GM21737 (cell line): ENCODE data around the gene ICOSLG.
"Not testable (repeated sequence)": the region's sequence is repeated elsewhere in the genome, so short reads cannot be mapped to it uniquely, and the experiment has no call there.

ENCODE experiments used
- ATAC-seq: cut with Tn5 transposase; IDR thresholded peaks from one replicate; pipeline ENCODE4 v1.9.1; 2021; ENCODE audit warnings: mild to moderate bottlenecking, moderate library complexity; ENCODE audit not compliant: unreplicated experiment

Gene ICOSLG, protein sequence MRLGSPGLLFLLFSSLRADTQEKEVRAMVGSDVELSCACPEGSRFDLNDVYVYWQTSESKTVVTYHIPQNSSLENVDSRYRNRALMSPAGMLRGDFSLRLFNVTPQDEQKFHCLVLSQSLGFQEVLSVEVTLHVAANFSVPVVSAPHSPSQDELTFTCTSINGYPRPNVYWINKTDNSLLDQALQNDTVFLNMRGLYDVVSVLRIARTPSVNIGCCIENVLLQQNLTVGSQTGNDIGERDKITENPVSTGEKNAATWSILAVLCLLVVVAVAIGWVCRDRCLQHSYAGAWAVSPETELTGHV

DNA sequence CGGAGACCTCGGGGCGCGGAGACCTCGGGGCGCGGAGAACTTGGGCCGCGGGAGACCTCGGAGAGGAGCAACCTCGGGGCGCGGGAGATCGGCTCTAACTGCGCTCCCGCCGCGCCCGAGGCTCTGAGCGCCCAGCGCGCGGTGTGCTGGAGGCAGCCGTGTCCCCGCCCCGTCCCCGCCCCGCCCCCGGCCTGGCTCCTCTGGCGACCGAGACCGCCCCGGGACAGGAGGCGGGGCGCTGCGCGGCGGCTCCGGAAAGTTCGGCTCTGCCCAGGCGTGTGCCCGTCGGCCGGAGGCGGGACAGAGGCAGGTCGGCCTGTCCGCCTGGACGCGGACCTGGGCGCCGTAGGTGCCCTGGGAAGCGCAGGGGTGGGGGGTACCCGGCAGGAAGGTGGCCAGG lies at the start of gene ICOSLG:
Gene ICOSLG (minus strand): TSS at position 102 of the 400 bp plus-strand sequence. CDS start 126 bp downstream, outside the sequence.
- peak; percentile 25 for ATAC-seq

DNA sequence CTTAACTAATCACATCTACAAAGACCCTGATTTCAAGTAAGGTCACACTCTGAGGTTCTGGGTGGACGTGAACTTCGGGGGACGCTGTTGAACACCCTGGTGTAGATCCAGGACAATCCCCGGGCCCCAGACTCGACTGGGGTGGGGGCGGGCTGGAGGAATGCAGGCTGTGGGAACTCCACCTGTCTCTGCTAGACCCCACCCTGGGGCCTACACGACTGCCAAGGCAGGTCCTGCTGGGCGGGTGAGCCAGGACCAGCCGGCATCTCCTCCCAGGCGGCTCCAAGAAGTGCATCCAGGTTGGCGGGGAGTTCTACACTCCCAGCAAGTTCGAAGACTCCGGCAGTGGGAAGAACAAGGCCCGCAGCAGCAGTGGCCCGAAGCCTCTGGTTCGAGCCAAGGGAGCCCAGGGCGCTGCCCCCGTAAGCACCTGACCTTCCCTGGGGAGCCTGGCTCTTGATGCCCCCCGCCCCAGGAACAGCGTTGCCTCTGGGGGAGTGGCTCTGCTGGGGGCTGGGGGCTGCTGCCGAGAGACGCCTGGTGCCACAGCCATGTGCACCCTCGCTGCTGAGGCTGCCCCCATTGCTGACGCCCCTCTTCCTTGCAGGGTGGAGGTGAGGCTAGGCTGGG lies 48.8 kb upstream of the ICOSLG start:
- no peak for ATAC-seq

DNA sequence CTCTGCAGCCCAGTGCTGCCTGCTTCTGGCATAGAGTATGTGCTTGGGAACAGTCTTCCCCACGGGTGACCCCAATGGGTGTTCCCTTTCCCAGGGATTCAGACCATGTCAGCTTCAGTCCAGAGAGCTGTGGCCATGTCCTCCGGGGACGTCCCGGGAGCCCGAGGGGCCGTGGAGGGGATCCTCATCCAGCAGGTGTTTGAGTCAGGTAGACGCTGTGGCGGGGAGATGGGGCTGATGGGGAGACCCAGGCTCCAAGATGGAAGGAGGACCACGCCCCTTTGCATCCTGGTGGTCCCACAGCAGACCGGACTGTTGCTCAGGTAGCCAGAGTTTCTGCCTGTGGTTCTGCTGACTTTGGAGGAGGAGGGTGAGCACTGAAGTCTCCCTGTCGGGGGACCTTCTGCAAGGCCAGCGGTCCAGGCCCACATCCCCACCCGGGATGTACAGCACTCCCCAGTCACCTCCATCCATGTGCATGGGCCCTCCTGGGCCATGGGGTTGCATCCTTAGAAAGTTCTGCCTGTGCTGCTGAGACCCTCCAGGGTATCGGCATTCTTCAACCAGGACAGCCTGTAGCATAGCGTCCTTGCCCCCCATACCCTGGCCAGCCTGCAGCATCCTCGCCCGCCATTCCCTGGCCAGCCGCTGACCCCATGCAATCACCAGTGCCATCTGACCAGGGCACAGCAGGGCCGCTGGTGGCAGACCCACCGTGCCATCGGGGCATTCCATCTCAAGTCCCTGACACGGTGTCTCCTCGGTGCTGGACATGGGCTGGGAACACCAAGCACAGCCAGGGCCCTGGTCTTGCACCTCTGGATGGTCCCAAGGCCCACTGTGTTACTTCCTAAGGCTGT lies 47.7 kb upstream of the ICOSLG start:
- no peak for ATAC-seq

DNA sequence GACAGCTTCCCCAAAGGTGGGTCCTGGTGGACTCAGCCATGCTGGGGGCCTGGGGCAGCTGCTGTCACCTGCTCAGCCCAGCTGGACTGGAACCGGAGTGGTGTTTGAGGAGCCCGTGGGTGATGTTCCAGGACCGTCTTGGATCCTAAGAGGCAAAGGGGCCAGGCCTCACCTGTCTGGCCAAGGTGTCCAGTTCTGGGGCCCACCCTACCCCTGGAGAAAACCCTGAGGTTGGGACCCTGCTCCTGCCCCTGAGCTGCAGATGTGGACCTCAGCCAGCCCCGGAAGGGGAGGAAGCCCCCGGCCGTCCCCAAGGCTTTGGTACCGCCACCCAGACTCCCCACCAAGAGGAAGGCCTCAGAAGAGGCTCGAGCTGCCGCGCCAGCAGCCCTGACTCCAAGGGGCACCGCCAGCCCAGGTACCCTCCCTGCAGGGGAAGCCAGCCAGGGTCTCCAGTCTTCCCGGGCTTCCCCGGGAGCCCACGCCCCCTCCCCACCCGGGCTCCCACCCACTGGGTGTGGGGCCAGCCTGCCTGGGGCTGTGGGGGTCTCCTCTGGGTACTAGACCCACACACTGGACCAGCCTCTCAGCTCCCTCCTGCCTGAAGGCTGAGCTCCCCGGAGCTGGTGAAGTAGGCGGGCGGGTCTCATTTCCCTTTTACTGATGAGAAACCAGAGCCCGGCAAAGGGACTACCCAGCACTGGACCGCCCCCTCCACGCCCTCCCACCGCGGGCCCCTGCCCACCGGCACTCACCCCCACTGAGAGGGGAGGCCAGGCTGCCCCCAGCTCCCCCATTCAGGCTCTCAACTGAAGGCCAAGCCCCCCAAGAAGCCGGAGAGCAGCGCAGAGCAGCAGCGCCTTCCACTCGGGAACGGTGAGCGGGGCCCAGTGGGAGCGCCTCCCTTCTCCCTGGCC lies 46.2 kb upstream of the ICOSLG start:
- no peak for ATAC-seq

DNA sequence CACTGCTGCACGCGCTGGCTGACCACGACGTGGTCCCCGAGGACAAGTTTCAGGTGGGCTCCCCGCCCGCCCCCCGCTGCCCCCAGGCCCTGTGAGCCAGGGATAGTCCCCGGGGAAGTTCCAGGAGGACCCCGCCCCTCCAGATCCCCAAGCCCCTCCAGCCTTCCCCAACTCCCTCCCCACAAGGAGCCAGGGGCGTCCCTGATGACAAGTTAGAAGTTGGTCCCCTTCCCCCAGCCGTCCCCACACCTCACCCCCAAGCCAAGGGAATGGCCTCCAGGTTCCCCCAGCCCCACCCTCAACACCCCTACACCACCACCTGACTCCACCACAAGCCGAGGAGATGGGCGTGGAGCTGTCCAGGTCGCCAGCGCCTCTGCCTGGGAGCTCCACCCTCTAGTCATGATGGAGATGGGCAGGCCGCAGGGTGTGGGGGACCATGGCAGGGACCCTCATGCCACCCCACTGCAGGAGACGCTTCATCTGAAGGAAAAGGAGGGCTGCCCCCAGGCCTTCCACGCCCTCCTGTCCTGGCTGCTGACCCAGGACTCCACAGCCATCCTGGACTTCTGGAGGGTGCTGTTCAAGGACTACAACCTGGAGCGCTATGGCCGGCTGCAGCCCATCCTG lies 45.5 kb upstream of the ICOSLG start:
- ATAC-seq: no peak

DNA sequence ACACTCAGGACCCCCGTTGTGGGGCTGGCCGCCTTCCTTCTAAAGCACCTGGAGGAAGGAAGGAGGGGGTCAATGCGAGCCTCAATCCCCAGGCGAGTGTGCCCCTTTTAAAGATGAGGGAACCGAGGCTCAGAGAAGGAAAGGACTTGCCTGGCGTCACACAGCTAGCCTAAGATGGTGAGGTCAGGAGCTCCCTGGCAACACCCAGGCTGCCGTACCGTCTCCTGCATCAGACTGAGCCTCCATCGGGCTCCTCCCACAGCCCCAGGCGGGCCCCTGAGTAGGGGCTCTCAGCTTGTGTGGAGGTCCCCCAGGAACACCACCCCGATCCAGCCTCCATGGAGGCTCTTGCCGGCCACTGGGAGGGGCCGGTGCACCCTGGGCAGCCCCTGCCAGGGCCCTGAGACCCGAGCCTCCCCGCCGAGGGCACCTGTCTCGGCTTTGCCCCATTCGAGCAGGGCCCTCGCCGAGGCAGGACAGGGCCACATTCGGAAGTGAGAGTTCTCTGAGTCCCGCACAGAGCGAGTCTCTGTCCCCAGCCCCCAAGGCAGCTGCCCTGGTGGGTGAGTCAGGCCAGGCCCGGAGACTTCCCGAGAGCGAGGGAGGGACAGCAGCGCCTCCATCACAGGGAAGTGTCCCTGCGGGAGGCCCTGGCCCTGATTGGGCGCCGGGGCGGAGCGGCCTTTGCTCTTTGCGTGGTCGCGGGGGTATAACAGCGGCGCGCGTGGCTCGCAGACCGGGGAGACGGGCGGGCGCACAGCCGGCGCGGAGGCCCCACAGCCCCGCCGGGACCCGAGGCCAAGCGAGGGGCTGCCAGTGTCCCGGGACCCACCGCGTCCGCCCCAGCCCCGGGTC lies 44.6 kb upstream of the ICOSLG start, which contains the start of gene AIRE:
Gene AIRE (plus strand): TSS at position 739 of the 855 bp plus-strand sequence. CDS start 131 bp downstream, outside the sequence.
- no peak for ATAC-seq

DNA sequence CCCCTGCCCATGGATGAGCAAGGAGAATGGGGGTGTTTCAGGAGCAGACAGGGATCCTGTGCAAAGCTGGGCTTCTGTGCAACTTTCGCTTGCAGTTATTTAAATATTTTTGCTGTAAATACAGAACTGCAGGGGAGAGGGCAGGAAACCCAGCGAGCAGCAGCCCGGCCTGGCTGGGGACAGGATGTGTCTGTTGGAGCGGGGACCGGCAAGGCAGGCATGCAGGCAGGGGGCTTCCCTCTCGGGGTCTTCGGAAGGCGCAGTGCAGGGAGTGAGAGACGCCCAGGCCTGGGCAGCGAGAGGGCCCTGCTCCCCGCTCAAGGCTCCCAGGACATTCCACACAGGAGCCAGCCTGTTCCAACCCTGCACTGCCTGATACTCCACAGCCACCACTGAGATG lies 43.2 kb upstream of the ICOSLG start:
- no peak for ATAC-seq

DNA sequence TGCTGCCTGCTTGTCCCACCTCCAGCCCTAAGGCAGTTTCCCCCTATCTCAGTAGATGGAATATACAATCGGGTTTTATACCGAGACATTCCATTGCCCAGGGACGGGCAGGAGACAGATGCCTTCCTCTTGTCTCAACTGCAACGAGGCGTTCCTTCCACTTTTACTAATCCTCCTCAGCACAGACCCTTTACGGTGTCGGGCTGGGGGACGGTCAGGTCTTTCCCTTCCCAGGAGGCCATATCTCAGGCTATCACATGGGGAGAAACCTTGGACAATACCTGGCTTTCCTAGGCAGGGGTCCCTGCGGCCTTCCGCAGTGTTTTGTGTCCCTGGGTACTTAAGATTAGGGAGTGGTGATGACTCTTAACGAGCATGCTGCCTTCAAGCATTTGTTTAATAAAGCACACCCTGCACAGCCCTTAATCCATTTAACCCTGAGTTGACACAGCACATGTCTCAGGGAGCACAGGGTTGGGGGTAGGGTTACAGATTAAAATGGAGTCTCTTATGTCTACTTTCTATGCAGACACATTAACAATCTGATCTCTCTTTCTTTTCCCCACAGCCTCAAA lies 42.6 kb upstream of the ICOSLG start:
- ATAC-seq: not testable (repeated sequence)

DNA sequence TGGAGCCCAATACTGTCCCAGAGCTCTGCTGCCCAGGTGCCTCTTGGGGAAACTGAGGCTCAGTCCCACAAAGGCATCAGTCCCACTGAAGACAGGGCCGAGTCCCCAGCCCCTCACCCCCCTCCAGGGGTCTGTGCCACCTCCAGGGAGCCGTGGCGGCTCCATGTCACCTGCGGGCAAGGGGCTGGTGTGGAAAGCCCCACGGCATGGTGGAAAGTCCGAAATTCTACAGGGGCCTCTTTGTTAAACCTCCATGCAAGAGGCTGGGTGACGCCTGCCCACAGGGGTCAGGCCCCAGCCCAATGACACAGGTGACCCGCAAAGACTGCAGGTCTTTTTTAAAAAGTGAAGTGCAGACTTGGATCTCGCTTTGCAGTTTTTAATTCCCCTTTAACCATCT lies 41.6 kb upstream of the ICOSLG start:
- no peak for ATAC-seq

DNA sequence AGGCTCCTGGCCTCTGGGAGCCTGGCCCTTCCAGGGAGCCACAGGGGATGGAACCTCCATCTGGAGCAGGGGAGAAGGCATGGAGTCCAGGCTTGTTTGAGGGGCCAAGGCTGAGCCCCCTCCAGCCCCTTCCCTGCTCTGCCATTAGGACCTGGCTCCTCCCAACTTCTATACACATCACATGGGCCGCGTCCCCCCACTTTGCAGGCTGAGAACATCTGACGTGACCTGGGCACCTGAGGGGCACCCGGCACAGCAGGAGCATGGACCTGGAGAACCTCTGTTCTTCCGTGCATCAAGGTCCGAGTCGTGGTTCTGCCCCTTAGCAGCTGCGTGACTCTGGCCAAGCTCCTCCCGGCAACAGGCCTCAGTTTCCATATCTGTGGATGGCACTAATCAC lies 41.1 kb upstream of the ICOSLG start:
- no peak for ATAC-seq

DNA sequence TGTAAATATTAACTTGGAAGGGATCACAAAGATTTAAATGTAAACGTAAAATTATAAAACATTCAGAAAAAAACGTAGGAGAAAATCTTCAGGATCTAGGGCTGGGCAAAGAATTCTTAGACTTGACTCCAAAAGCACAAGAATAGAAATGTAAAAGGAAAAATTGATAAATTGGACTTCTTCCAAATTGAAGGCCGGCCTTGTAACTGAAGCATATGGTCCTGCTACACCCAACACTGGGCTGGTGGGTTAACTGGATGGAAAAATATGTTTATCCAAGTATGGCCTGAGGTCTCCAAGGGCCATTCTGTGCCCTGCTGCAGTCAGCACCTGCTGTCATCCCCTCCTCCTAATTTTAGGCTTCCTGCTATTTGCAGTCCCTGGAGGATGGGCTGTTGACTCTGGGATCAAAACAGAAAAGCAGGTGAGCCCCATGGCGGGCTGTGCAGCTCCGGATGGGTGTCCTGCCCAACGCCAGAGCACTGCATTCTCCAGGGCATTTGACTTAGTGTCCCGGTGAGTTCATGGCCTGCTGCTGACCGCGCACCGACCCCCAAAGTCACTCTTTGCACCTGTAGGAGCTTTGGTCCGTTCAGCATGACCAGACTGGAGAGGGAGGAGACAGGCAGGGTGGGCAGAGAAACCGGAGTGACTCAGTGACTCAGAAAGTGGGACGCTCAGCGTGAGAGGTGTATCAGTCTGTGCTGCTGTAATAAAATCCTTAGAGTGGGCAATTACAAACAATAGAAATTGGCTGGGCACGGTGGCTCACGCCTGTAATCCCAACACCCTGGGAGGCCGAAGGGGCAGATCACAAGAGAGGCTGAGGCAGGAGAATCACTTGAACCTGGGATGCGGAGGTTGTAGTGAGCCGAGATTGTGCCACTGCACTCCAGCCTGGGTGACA lies 38.9 kb upstream of the ICOSLG start:
- ATAC-seq: no peak

DNA sequence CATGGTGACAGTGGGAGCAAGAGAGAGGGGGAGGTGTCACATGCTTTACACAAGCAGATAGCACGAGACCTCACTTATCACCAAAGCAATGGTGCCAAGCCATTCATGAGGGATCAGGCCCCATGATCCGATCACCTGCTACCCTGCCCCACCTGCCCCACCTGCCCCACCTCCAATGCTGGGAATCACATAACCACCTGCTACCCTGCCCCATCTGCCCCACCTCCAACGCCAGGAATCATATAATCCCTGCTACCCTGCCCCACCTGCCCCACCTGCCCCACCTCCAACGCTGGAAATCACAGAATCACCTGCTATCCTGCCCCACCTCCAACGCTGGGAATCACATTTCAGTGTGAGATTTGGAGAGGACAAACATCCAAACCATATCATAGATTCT lies 34.3 kb upstream of the ICOSLG start:
- no peak for ATAC-seq

DNA sequence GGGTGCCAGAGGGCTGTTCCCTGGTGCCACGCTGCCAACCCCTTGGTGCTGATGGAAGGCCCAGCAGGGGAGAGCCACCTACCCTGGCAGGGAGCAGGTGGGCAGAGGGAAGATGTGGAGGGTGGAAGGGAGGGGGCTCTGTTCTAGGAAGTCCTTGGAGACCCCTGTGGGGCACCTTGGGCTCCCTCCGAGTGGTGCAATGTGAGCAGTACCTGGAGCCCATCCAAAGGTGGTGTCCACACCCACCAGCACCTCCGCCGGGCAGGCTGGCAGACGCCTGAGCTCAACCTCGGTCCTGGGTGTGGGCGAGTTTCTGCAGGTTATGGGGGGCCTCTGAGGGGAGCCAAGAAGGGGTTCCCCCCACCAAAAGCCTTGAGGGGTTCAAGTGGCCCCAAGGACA lies 32.3 kb upstream of the ICOSLG start:
- no peak for ATAC-seq

DNA sequence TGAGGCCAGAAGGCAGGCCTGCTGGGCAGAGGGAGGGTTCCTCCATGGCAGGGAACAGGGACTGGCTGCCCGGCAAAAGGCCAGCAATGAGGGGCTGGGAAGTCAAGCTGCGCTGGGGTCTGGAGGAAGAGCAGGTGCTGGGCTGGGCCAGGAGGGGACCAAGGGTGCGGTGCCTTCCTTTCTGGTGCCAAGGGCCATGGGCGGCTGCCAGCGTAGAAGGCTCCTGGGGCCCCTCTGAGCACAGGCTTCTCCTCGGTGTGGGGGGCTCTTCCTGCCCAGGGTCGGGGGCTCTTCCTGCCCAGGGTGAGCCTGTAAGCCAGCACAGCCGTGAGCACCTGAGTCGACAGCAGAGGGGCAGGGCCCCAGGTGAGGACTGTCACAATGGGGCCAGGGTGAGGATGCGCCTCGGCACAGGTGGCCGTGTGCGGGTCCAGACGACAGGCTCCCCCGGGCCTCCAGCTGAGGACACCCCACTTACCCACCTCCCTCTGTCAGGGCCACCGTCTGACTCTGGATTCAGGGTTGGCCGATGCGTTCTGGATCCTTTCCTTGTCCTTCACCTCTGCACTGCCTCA lies 31.6 kb upstream of the ICOSLG start:
- ATAC-seq: no peak

DNA sequence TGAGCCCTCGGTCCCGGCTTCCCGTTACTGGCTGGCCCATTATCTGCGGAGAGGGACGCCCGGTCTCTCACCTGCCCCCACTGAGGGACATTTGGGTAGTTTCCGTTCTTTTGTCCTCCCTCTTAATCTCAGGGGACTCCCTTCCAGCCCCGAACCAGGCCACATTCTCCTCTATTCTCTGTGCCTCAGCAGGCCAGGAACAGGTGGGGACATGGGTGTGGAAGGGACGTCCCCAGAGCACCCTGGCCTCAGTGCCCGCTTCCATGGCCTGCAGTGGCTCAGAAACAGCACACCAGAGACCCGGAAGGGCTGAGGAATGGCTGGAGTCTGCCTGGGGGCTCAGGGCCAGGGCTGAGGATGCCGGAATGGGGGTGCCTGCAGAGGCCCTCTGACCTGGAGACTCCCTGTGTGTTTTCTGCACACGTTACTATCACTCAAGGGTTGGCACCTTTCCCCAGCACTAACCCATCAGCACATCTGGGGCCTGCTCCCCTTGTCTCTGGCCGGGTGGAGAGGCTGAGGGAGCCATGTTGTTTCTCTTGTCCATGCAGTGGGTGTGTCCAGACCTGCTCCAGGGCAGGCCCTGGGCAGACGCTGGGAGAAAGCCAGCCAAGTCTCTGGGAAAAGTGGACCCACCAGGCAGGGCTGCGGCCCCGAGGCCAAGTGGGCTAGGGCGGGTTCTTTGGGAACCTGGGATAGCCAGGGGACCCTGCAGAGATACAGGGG lies 31.0 kb upstream of the ICOSLG start:
- ATAC-seq: no peak

DNA sequence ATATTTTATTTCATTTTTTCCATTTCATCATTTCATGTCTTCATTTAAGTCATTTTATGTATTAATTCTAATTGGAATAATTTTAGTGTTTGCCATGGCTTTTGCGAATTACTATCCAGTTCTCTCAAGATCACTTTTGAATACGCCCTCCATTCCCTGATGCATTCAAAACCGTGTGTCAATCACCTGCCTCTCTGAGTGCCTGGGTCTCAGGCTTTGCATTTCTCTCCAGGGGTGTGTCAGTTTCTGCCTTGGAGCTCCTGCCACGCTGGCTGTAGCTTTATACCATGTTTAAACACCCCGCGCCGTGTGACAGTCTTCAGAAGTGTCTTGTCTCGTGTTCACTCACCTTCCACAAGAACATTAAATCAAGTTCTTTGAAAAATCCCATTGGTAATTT lies 28.3 kb upstream of the ICOSLG start:
- ATAC-seq: no peak

DNA sequence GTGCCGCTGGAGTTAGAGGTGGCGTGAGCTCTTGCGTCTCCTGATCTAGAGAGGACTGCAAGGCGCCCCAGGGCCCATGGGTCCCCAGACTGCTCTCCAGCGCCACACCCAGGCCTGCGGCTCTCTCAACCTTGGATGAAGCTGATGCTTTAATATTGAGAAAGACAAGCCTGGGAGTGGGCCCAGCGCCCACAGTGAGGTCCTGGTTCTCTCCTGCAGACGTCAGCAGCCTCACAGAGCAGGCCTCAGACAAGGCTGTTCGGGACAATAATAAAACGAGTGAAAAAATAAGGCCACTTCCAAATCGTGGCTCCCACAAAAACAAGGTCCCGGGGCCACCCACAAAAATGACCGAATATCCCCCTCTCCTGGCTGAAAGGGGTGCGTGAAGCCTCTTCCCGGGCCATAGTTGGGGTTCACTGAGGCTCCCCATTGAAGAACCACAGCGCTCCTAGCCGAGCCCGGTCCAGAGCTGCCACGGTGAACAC lies 27.0 kb upstream of the ICOSLG start:
- no peak for ATAC-seq
